GM23338 (cell line): ENCODE data around the gene TTC23. TPM values are rescaled to one million over a fixed set of nuclear protein-coding genes. Genes with fewer than 3 reads are reported as not detected.

Experiments
- ATAC-seq: fragments of 200-7000 bp; cut with Tn5 transposase; 3 replicates; pipeline ENCODE4 v1.9.1; 2020
- DNase-seq: peaks from one replicate; pipeline ENCODE4 v3.0.0-alpha.2; 2015; ENCODE audit warnings: low spot score
- H2AFZ ChIP-seq: fragments of 200-600 bp; sonication (generic); 2 replicates; pipeline ENCODE4 v1.8.0; 2016; ENCODE audit warnings: antibody characterized with exemption, mild to moderate bottlenecking, moderate library complexity
- H3F3A ChIP-seq: fragments of 200-600 bp; sonication (generic); replicated peaks from 2 replicates; pipeline ENCODE4 v1.8.0; 2017; ENCODE audit warnings: antibody characterized with exemption, mixed run types, low read depth
- H3K27ac ChIP-seq: fragments of 200-600 bp; sonication (generic); 2 replicates; pipeline ENCODE4 v1.6.1; 2016; ENCODE audit warnings: low read depth
- H3K27me3 ChIP-seq: fragments of 200-600 bp; sonication (generic); 2 replicates; pipeline ENCODE4 v1.8.0; 2016; ENCODE audit warnings: mild to moderate bottlenecking, mixed run types, moderate library complexity; ENCODE audit not compliant: insufficient read depth
- H3K36me3 ChIP-seq: fragments of 200-600 bp; sonication (generic); 2 replicates; pipeline ENCODE4 v1.8.0; 2016; ENCODE audit warnings: mild to moderate bottlenecking; ENCODE audit not compliant: insufficient read depth
- H3K4me1 ChIP-seq: fragments of 200-600 bp; sonication (generic); 2 replicates; pipeline ENCODE4 v1.8.0; 2016; ENCODE audit warnings: mild to moderate bottlenecking, moderate library complexity; ENCODE audit not compliant: insufficient read depth
- H3K4me2 ChIP-seq: fragments of 200-600 bp; sonication (generic); 2 replicates; pipeline ENCODE4 v1.7.1; 2017; ENCODE audit warnings: mixed run types
- H3K4me3 ChIP-seq: fragments of 200-600 bp; sonication (generic); 2 replicates; pipeline ENCODE4 v1.6.1; 2016; ENCODE audit warnings: mixed run types
- H3K79me2 ChIP-seq: fragments of 200-600 bp; sonication (generic); replicated peaks from 2 replicates; pipeline ENCODE4 v1.8.0; 2017; ENCODE audit warnings: mild to moderate bottlenecking; ENCODE audit not compliant: insufficient read depth
- H3K9me2 ChIP-seq: fragments of 200-600 bp; sonication (generic); 2 replicates; pipeline ENCODE4 v1.8.0; 2017; ENCODE audit not compliant: insufficient read depth
- H4K20me1 ChIP-seq: fragments of 200-600 bp; sonication (generic); replicated peaks from 2 replicates; pipeline ENCODE4 v1.8.0; 2017; ENCODE audit warnings: mild to moderate bottlenecking; ENCODE audit not compliant: insufficient read depth
- H3K27ac Mint-ChIP-seq: 2 replicates; pipeline ENCODE4 v1.8.0; 2020; ENCODE audit warnings: inconsistent platforms, mild to moderate bottlenecking, moderate library complexity, mixed read lengths
- H3K27me3 Mint-ChIP-seq: 3 replicates; pipeline ENCODE4 v1.8.0; 2022; ENCODE audit warnings: low read depth, mild to moderate bottlenecking, moderate library complexity, mixed read lengths, inconsistent platforms; ENCODE audit not compliant: insufficient read depth, poor library complexity
- H3K36me3 Mint-ChIP-seq: 3 replicates; pipeline ENCODE4 v1.8.0; 2021; ENCODE audit warnings: low read depth, mild to moderate bottlenecking, inconsistent platforms, moderate library complexity, mixed read lengths
- H3K4me1 Mint-ChIP-seq: 3 replicates; pipeline ENCODE4 v1.8.0; 2020; ENCODE audit warnings: mild to moderate bottlenecking, inconsistent platforms, mixed read lengths
- H3K4me3 Mint-ChIP-seq: 3 replicates; pipeline ENCODE4 v1.8.0; 2021; ENCODE audit warnings: moderate library complexity, mild to moderate bottlenecking, inconsistent platforms, mixed read lengths
- H3K9me3 Mint-ChIP-seq: 3 replicates; pipeline ENCODE4 v1.8.0; 2020; ENCODE audit warnings: moderate library complexity, mild to moderate bottlenecking, inconsistent platforms, mixed read lengths
- CREB1 ChIP-seq: fragments of 250-450 bp; sonication (Bioruptor Pico); IDR thresholded peaks from 2 replicates; pipeline ENCODE4 v1.5.0; 2020; ENCODE audit warnings: low read depth, mild to moderate bottlenecking, moderate library complexity
- CTCF ChIP-seq, 2 experiments: fragments of 200-600 bp in 1 of 2; sonication (generic) in 1 of 2; conservative IDR thresholded peaks; 2 replicates each; pipeline versions ENCODE4 v1.5.1 to v1.6.1; 2016 to 2017; ENCODE audit warnings: antibody characterized with exemption in 2 of 2, low read depth in 2 of 2, mild to moderate bottlenecking in 2 of 2, moderate library complexity in 1 of 2
- EZH2 ChIP-seq: fragments of 200-600 bp; sonication (generic); IDR thresholded peaks from one replicate; pipeline ENCODE4 v1.8.0; 2017; ENCODE audit warnings: antibody characterized with exemption, mild to moderate bottlenecking, low read depth; ENCODE audit not compliant: unreplicated experiment
- EZH2phosphoT487 ChIP-seq: fragments of 200-600 bp; sonication (generic); IDR thresholded peaks from one replicate; pipeline ENCODE4 v1.8.1; 2018; ENCODE audit warnings: antibody characterized with exemption; ENCODE audit not compliant: unreplicated experiment
- NANOG ChIP-seq: IDR thresholded peaks from 2 replicates; pipeline ENCODE4 v1.6.1; 2016; ENCODE audit warnings: antibody characterized with exemption, borderline replicate concordance
- POLR2AphosphoS5 ChIP-seq: IDR thresholded peaks from 2 replicates; pipeline ENCODE4 v1.6.1; 2016; ENCODE audit warnings: antibody characterized with exemption, low read depth
- STAT1 ChIP-seq: IDR thresholded peaks from one replicate; pipeline ENCODE4 v1.6.1; 2016; ENCODE audit warnings: antibody characterized with exemption; ENCODE audit not compliant: unreplicated experiment
- ZNF114 ChIP-seq: fragments of 250-450 bp; sonication (Bioruptor Pico); IDR thresholded peaks from 2 replicates; pipeline ENCODE4 v1.5.0; 2020; ENCODE audit warnings: mild to moderate bottlenecking, moderate library complexity
- ZNF331 ChIP-seq: fragments of 250-450 bp; sonication (Bioruptor Pico); IDR thresholded peaks from 2 replicates; pipeline ENCODE4 v1.5.0; 2020; ENCODE audit warnings: low read depth, mild to moderate bottlenecking, moderate library complexity
- polyA plus RNA-seq: library from polyadenylated mRNA; unstranded; fragments of >200 nt; fragmentation: Nextera tagmentation; extraction: Ambion mirVana; gene quantifications from 2 replicates; pipeline ENCODE4 v1.2.1, GENCODE V29; 2016
- total RNA-seq: library from RNA; depleted of rRNA; stranded (reverse); fragments of >200 nt; shearing (Covaris generic); gene quantifications from 2 replicates; pipeline ENCODE4 v1.2.3, GENCODE V29; 2014
- TF ChIP-seq, protein P1 (sequence below): fragments of 250-450 bp; sonication (Bioruptor Pico); IDR thresholded peaks from 2 replicates; pipeline ENCODE4 v1.5.0; 2020; ENCODE audit warnings: mild to moderate bottlenecking, moderate library complexity
- TF ChIP-seq, protein P2 (sequence below): IDR thresholded peaks from 2 replicates; pipeline ENCODE4 v1.6.1; 2016; ENCODE audit warnings: antibody characterized with exemption

The TTC23 gene
- total and polyA plus RNA-seq, 2 experiments from 2014 or later, result 6.3 to 25.2 TPM

- TF ChIP-seq, protein P1, sequence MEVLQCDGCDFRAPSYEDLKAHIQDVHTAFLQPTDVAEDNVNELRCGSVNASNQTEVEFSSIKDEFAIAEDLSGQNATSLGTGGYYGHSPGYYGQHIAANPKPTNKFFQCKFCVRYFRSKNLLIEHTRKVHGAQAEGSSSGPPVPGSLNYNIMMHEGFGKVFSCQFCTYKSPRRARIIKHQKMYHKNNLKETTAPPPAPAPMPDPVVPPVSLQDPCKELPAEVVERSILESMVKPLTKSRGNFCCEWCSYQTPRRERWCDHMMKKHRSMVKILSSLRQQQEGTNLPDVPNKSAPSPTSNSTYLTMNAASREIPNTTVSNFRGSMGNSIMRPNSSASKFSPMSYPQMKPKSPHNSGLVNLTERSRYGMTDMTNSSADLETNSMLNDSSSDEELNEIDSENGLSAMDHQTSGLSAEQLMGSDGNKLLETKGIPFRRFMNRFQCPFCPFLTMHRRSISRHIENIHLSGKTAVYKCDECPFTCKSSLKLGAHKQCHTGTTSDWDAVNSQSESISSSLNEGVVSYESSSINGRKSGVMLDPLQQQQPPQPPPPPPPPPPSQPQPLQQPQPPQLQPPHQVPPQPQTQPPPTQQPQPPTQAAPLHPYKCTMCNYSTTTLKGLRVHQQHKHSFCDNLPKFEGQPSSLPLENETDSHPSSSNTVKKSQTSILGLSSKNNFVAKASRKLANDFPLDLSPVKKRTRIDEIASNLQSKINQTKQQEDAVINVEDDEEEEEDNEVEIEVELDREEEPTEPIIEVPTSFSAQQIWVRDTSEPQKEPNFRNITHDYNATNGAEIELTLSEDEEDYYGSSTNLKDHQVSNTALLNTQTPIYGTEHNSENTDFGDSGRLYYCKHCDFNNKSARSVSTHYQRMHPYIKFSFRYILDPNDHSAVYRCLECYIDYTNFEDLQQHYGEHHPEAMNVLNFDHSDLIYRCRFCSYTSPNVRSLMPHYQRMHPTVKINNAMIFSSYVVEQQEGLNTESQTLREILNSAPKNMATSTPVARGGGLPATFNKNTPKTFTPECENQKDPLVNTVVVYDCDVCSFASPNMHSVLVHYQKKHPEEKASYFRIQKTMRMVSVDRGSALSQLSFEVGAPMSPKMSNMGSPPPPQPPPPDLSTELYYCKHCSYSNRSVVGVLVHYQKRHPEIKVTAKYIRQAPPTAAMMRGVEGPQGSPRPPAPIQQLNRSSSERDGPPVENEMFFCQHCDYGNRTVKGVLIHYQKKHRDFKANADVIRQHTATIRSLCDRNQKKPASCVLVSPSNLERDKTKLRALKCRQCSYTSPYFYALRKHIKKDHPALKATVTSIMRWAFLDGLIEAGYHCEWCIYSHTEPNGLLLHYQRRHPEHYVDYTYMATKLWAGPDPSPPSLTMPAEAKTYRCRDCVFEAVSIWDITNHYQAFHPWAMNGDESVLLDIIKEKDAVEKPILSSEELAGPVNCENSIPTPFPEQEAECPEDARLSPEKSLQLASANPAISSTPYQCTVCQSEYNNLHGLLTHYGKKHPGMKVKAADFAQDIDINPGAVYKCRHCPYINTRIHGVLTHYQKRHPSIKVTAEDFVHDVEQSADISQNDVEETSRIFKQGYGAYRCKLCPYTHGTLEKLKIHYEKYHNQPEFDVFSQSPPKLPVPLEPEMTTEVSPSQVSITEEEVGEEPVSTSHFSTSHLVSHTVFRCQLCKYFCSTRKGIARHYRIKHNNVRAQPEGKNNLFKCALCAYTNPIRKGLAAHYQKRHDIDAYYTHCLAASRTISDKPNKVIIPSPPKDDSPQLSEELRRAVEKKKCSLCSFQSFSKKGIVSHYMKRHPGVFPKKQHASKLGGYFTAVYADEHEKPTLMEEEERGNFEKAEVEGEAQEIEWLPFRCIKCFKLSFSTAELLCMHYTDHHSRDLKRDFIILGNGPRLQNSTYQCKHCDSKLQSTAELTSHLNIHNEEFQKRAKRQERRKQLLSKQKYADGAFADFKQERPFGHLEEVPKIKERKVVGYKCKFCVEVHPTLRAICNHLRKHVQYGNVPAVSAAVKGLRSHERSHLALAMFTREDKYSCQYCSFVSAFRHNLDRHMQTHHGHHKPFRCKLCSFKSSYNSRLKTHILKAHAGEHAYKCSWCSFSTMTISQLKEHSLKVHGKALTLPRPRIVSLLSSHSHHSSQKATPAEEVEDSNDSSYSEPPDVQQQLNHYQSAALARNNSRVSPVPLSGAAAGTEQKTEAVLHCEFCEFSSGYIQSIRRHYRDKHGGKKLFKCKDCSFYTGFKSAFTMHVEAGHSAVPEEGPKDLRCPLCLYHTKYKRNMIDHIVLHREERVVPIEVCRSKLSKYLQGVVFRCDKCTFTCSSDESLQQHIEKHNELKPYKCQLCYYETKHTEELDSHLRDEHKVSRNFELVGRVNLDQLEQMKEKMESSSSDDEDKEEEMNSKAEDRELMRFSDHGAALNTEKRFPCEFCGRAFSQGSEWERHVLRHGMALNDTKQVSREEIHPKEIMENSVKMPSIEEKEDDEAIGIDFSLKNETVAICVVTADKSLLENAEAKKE (CRISPR knock-in tag), result no peak
Measured at GRCh38 chr15:99137111-99137546, 112.3 kb downstream of the TTC23 start (continued).

DNA sequence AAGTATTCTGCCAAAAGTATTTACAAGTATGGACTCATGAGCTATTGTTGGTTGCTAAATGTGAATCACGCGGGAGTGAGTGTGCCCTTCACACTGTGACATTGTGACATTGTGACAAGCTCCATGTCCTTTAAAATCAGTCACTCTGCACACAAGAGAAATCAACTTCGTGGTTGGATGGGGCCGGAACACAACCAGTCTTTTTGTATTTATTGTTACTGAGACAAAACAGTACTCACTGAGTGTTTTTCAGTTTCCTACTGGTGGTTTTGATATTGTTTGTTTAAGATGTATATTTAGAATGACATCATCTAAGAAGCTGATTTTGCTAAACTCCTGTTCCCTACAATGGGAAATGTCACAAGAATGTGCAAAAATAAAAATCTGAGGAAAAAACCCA is 114.2 kb downstream of the TTC23 start:
- H3K36me3 Mint-ChIP-seq, result peaks cover 14% of the 10 kb centered on the region
- ATAC-seq (no peak), DNase-seq (no peak)
- no peaks in the 10 kb centered on the region for H3K27me3 Mint-ChIP-seq
- Histone ChIP-seq H3K4me2 (no peak overlapping the region), H4K20me1 (0 out of 2 replicates have a peak, but pooled peaks cover 3% of the 10 kb centered on the region), H2AFZ (no peak overlapping the region), H3K4me3 (no peak overlapping the region), H3K27ac (no peak overlapping the region), H3K79me2 (no peaks in the 10 kb centered on the region), H3F3A (no peaks in the 10 kb centered on the region), H3K4me1 (no peaks in the 10 kb centered on the region), H3K27me3 (no peaks in the 10 kb centered on the region), H3K36me3 (no peaks in the 10 kb centered on the region), H3K9me2 (no peaks in the 10 kb centered on the region)
- peaks cover 16% of the 10 kb centered on the region for H3K4me1 Mint-ChIP-seq
- H3K4me3 Mint-ChIP-seq, result no peak overlapping the region
- no peaks in the 10 kb centered on the region for H3K9me3 Mint-ChIP-seq
- no peak overlapping the region for H3K27ac Mint-ChIP-seq
- TF ChIP-seq STAT1, result no peak
- TF ChIP-seq EZH2phosphoT487, result no peak
- no peak for TF ChIP-seq POLR2AphosphoS5
- no peak for TF ChIP-seq EZH2
- no peak for TF ChIP-seq ZNF114
- no peak for TF ChIP-seq CREB1 (CRISPR knock-in tag)
- no peak for TF ChIP-seq NANOG
- TF ChIP-seq CTCF (conservative IDR thresholded peaks at IDR 0.05; ENCODE audit: low read depth in 2 of 2), result no peak
- TF ChIP-seq ZNF331 (CRISPR knock-in tag), result no peak
- TF ChIP-seq, protein P2, sequence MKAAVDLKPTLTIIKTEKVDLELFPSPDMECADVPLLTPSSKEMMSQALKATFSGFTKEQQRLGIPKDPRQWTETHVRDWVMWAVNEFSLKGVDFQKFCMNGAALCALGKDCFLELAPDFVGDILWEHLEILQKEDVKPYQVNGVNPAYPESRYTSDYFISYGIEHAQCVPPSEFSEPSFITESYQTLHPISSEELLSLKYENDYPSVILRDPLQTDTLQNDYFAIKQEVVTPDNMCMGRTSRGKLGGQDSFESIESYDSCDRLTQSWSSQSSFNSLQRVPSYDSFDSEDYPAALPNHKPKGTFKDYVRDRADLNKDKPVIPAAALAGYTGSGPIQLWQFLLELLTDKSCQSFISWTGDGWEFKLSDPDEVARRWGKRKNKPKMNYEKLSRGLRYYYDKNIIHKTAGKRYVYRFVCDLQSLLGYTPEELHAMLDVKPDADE, result no peak
